Measurements from ENCODE around the gene MAP3K14. TPM values are rescaled to one million over a fixed set of nuclear protein-coding genes. Genes with fewer than 3 reads are reported as not detected.

MAP3K14 gene
- total RNA-seq, 1 experiment from 2014 or later, result 9.2 TPM

- ChIA-PET CTCF (interaction anchor here (0.5 to 1.0 kb wide), 2 partner anchors 49 to 379 kb away, joined by 3 to 4 read pairs; no protein-coding TSS in a partner anchor), POLR2A (interaction anchor here (0.9 to 1.6 kb wide), 3 partner anchors 9 to 46 kb away, joined by 3 to 7 read pairs (median 4); partner anchors contain the start of gene MAP3K14)
- Mint-ChIP-seq H3K4me1 (ENCODE audit: insufficient read depth, unreplicated experiment) (peaks cover 21% of the 10 kb centered on the region), H3K9me3 (ENCODE audit: unreplicated experiment) (no peaks in the 10 kb centered on the region), H3K4me3 (ENCODE audit: unreplicated experiment) (no peak overlapping the region), H3K27me3 (ENCODE audit: insufficient read depth, unreplicated experiment) (no peaks in the 10 kb centered on the region), H3K36me3 (ENCODE audit: insufficient read depth, unreplicated experiment) (no peaks in the 10 kb centered on the region), H3K27ac (ENCODE audit: low read depth, unreplicated experiment) (no peak overlapping the region)
- no peak for DNase-seq (ENCODE audit: unreplicated experiment)
- intact Hi-C loops (cut with micrococcal nuclease), result no loop called here
- BruUV-seq (replicated peaks), result no TSS peak
- no peak for TF ChIP-seq CTCF (IDR thresholded peaks at IDR 0.05; ENCODE audit: unreplicated experiment)
Measured at GRCh38 chr17:45325810-45326209, 9.0 kb upstream of the MAP3K14 start.

GRCh38 chr17:45324336-45324735, 7.5 kb upstream of the MAP3K14 start:
- Mint-ChIP-seq H3K4me3 (ENCODE audit: unreplicated experiment) (no peak overlapping the region), H3K27ac (ENCODE audit: low read depth, unreplicated experiment) (peak overlapping the region; percentile 1), H3K27me3 (ENCODE audit: insufficient read depth, unreplicated experiment) (no peaks in the 10 kb centered on the region), H3K36me3 (ENCODE audit: insufficient read depth, unreplicated experiment) (no peaks in the 10 kb centered on the region), H3K4me1 (ENCODE audit: insufficient read depth, unreplicated experiment) (peaks cover 27% of the 10 kb centered on the region), H3K9me3 (ENCODE audit: unreplicated experiment) (no peaks in the 10 kb centered on the region)
- no TSS peak for BruUV-seq (replicated peaks)
- intact Hi-C loops (cut with micrococcal nuclease), result no loop called here
- ChIA-PET CTCF (interaction anchor here (0.6 kb wide), 2 partner anchors 55 to 104 kb away, joined by 3 read pairs; no protein-coding TSS in a partner anchor), POLR2A (interaction anchor here (1.4 kb wide), 1 partner anchor 13 kb away, joined by 3 read pairs; no protein-coding TSS in a partner anchor)
- DNase-seq (ENCODE audit: unreplicated experiment), result no peak
- no peak for TF ChIP-seq CTCF (IDR thresholded peaks at IDR 0.05; ENCODE audit: unreplicated experiment)

- H3K4me3 Mint-ChIP-seq (ENCODE audit: unreplicated experiment), result no peak overlapping the region
- H3K4me1 Mint-ChIP-seq (ENCODE audit: insufficient read depth, unreplicated experiment), result peaks cover 42% of the 10 kb centered on the region
- H3K27me3 Mint-ChIP-seq (ENCODE audit: insufficient read depth, unreplicated experiment), result no peaks in the 10 kb centered on the region
- H3K9me3 Mint-ChIP-seq (ENCODE audit: unreplicated experiment), result no peaks in the 10 kb centered on the region
- no peak for TF ChIP-seq CTCF (IDR thresholded peaks at IDR 0.05; ENCODE audit: unreplicated experiment)
- ChIA-PET CTCF (no interaction called here), POLR2A (interaction anchor here (0.5 to 0.9 kb wide), 2 partner anchors 25 to 49 kb away, joined by 3 to 5 read pairs; no protein-coding TSS in a partner anchor)
- no peaks in the 10 kb centered on the region for H3K36me3 Mint-ChIP-seq (ENCODE audit: insufficient read depth, unreplicated experiment)
- H3K27ac Mint-ChIP-seq (ENCODE audit: low read depth, unreplicated experiment), result peak overlapping the region; percentile 62
- no peak for DNase-seq (ENCODE audit: unreplicated experiment)
- BruUV-seq (replicated peaks), result no TSS peak
- intact Hi-C loops (cut with micrococcal nuclease), result no loop called here
Measured at GRCh38 chr17:45322168-45322567, 5.3 kb upstream of the MAP3K14 start.

- peak; percentile 90 for DNase-seq (ENCODE audit: unreplicated experiment)
- no peak for TF ChIP-seq CTCF (IDR thresholded peaks at IDR 0.05; ENCODE audit: unreplicated experiment)
- Mint-ChIP-seq H3K27ac (ENCODE audit: low read depth, unreplicated experiment) (peak overlapping the region; percentile 55), H3K4me3 (ENCODE audit: unreplicated experiment) (peak overlapping the region; percentile 5), H3K9me3 (ENCODE audit: unreplicated experiment) (no peaks in the 10 kb centered on the region), H3K4me1 (ENCODE audit: insufficient read depth, unreplicated experiment) (peaks cover 43% of the 10 kb centered on the region), H3K27me3 (ENCODE audit: insufficient read depth, unreplicated experiment) (no peaks in the 10 kb centered on the region), H3K36me3 (ENCODE audit: insufficient read depth, unreplicated experiment) (no peaks in the 10 kb centered on the region)
- ChIA-PET POLR2A (interaction anchor here (0.6 to 12.9 kb wide), 13 partner anchors 9 to 171 kb away, joined by 3 to 404 read pairs (median 6); partner anchors contain the start of gene HEXIM1), CTCF (interaction anchor here (0.7 to 3.2 kb wide), 6 partner anchors 10 to 93 kb away, joined by 3 to 11 read pairs (median 5); no protein-coding TSS in a partner anchor)
- intact Hi-C loops (cut with micrococcal nuclease), result no loop called here
- no TSS peak for BruUV-seq (replicated peaks)
Measured at GRCh38 chr17:45320931-45321461, 4.2 kb upstream of the MAP3K14 start.

Data from MCF 10A (cell line).